HepG2 (cell line): ENCODE measurements around the gene NDUFB6. TPM values are rescaled to one million over a fixed set of nuclear protein-coding genes. Genes with fewer than 3 reads are reported as not detected.
A peak's percentile ranks its signal among the peaks of the same experiment; 100 is the strongest.

Experiments
- AFF4 ChIP-seq: sonication (generic); formaldehyde crosslinking; IDR thresholded peaks from 2 replicates; pipeline ENCODE4 v1.4.0; 2020; ENCODE audit warnings: missing genetic modification reagents
- AGO1 ChIP-seq: fragments of 200-400 bp; formaldehyde crosslinking; IDR thresholded peaks from 2 replicates; pipeline ENCODE4 v1.6.1; 2017; ENCODE audit warnings: mild to moderate bottlenecking, low read depth, low read length, moderate library complexity; ENCODE audit not compliant: poor library complexity, severe bottlenecking
- ATF1 ChIP-seq: IDR thresholded peaks from 2 replicates; pipeline ENCODE4 v1.6.1; 2016; ENCODE audit warnings: mild to moderate bottlenecking, control low read depth
- CHD2 ChIP-seq: IDR thresholded peaks from 2 replicates; pipeline ENCODE4 v1.6.1; 2011; ENCODE audit warnings: low read depth, low read length, improper control_type of control experiment
- DMAP1 ChIP-seq: IDR thresholded peaks from 2 replicates; pipeline ENCODE4 v1.6.1; 2016
- E2F2 ChIP-seq: sonication (generic); formaldehyde crosslinking; IDR thresholded peaks from 2 replicates; pipeline ENCODE4 v1.4.0; 2020; ENCODE audit warnings: missing genetic modification reagents, borderline replicate concordance
- HIVEP1 ChIP-seq: sonication (generic); formaldehyde crosslinking; IDR thresholded peaks from 2 replicates; pipeline ENCODE4 v1.4.0; 2020; ENCODE audit warnings: mild to moderate bottlenecking, missing genetic modification reagents
- KDM6A ChIP-seq: IDR thresholded peaks from 2 replicates; pipeline ENCODE4 v1.6.1; 2016; ENCODE audit warnings: low read depth
- MBNL3 ChIP-seq: fragments of 250-450 bp; sonication (Bioruptor Pico); conservative IDR thresholded peaks from 2 replicates; pipeline ENCODE4 v1.8.0; 2022; ENCODE audit warnings: mild to moderate bottlenecking, inconsistent platforms
- NPAS2 ChIP-seq: sonication (generic); formaldehyde crosslinking; IDR thresholded peaks from 2 replicates; pipeline ENCODE4 v1.8.0; 2022; ENCODE audit warnings: mild to moderate bottlenecking, missing genetic modification reagents, borderline replicate concordance
- REXO4 ChIP-seq: sonication (generic); formaldehyde crosslinking; IDR thresholded peaks from 2 replicates; pipeline ENCODE4 v1.8.0; 2022; ENCODE audit warnings: missing genetic modification reagents, mild to moderate bottlenecking, borderline replicate concordance
- SSRP1 ChIP-seq: IDR thresholded peaks from 2 replicates; pipeline ENCODE4 v1.6.1; 2016; ENCODE audit warnings: control low read depth
- ZFYVE20 ChIP-seq: sonication (generic); formaldehyde crosslinking; IDR thresholded peaks from 2 replicates; pipeline ENCODE4 v1.8.0; 2023; ENCODE audit warnings: low read depth, mild to moderate bottlenecking, moderate library complexity, missing genetic modification reagents, borderline replicate concordance
- ZNF282 ChIP-seq: fragments of 450-650 bp; IDR thresholded peaks from 2 replicates; pipeline ENCODE4 v1.6.1; 2018; ENCODE audit not compliant: partially characterized antibody
- ZNF318 ChIP-seq: sonication (generic); formaldehyde crosslinking; IDR thresholded peaks from 2 replicates; pipeline ENCODE4 v1.4.0; 2020; ENCODE audit warnings: mild to moderate bottlenecking, missing genetic modification reagents
- ZNF33B ChIP-seq: sonication (generic); formaldehyde crosslinking; IDR thresholded peaks from 2 replicates; pipeline ENCODE4 v1.5.1; 2020; ENCODE audit warnings: mild to moderate bottlenecking, missing genetic modification reagents
- ZNF446 ChIP-seq: sonication (generic); formaldehyde crosslinking; IDR thresholded peaks from 2 replicates; pipeline ENCODE4 v1.5.0; 2020; ENCODE audit warnings: mild to moderate bottlenecking, missing genetic modification reagents
- ZNF496 ChIP-seq: sonication (generic); formaldehyde crosslinking; IDR thresholded peaks from 2 replicates; pipeline ENCODE4 v1.8.1; 2023; ENCODE audit warnings: mild to moderate bottlenecking, moderate library complexity, missing genetic modification reagents; ENCODE audit not compliant: insufficient replicate concordance
- ZNF558 ChIP-seq: sonication (generic); formaldehyde crosslinking; IDR thresholded peaks from 2 replicates; pipeline ENCODE4 v1.9.0; 2022; ENCODE audit warnings: mild to moderate bottlenecking, missing genetic modification reagents, borderline replicate concordance
- polyA plus RNA-seq, 8 experiments: library from polyadenylated mRNA; depleted of rRNA in 3 of 8; stranded (reverse) in 7 of 8; unstranded in 1 of 8; fragments of >200 nt; fragmentation: Illumina TruSeq in 4 of 8; extraction: Trizol in 4 of 8; gene quantifications; 2 replicates each; pipeline versions ENCODE4 v1.2.1 to v1.2.3, GENCODE V29; 2011 to 2016; ENCODE audit warnings: low read depth in 4 of 8, missing spikeins in 1 of 8, mixed read lengths in 1 of 8; ENCODE audit not compliant: insufficient read depth in 1 of 8
- total RNA-seq, 5 experiments: library from RNA; depleted of rRNA; stranded (reverse); fragments of >200 nt; fragmentation: Illumina TruSeq; extraction: Trizol; gene quantifications; 2 replicates each; pipeline ENCODE4 v1.2.3, GENCODE V29; 2016; ENCODE audit warnings: low read depth in 1 of 5

Gene NDUFB6
- total and polyA plus RNA-seq, 2 of the 13 experiments (the other 11 are each of a cell fraction or from before 2014, with no cell fraction given): 31.2 to 81.9 TPM

GRCh38 chr9:32550150-32550561, 22.8 kb downstream of the NDUFB6 start (continued):
- TF ChIP-seq ZNF318 (no peak), NPAS2 (no peak), ZNF496 (CRISPR knock-in tag) (no peak), AGO1 (no peak), DMAP1 (CRISPR knock-in tag) (no peak), MBNL3 (no peak), HIVEP1 (CRISPR knock-in tag) (no peak), E2F2 (CRISPR knock-in tag) (no peak), ZNF558 (CRISPR knock-in tag) (0 out of 2 replicates have a peak, but pooled peaks have one; percentile 10), ATF1 (CRISPR knock-in tag) (no peak), REXO4 (CRISPR knock-in tag) (no peak), SSRP1 (peak; percentile 55; the same call in 1 of the 2 replicates), AFF4 (CRISPR knock-in tag) (0 out of 2 replicates have a peak, but pooled peaks have one; percentile 13), ZNF33B (CRISPR knock-in tag) (no peak), ZNF446 (CRISPR knock-in tag) (no peak), ZFYVE20 (CRISPR knock-in tag) (no peak), CHD2 (no peak), ZNF282 (no peak), KDM6A (no peak)
